ENCODE data around the gene DLL1.

DLL1 gene

GRCh38 chr6:170295510-170296422 lies 4.9 kb upstream of the DLL1 start:
- no peak for DNase-seq (ENCODE audit: low read depth in 2 of 2)

GRCh38 chr6:170294813-170295509 lies 4.1 kb upstream of the DLL1 start:
- DNase-seq (ENCODE audit: low read depth in 2 of 2): no peak

DNA sequence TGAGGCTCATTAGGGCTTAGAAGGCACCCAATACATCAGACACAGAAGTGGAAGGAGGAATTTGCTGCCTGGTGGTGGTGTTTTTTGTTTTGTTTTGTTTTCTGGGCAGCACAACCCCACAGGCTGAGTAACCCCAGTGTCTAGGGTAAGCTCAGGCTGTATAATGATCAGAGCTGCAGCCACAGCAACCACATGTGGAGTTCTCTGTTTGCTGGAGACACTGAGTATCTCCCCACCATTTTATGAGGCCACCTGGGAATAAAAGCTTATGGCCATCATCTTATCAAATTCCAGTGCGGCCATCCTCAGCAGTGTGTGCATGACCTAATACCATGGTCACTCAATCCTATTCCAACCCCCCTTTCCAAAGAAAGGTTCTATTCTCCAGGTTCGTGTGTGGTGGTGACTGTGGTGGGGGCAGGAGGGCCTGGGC lies 3.4 kb upstream of the DLL1 start:
- no peak for DNase-seq (ENCODE audit: low read depth in 2 of 2)

DNA sequence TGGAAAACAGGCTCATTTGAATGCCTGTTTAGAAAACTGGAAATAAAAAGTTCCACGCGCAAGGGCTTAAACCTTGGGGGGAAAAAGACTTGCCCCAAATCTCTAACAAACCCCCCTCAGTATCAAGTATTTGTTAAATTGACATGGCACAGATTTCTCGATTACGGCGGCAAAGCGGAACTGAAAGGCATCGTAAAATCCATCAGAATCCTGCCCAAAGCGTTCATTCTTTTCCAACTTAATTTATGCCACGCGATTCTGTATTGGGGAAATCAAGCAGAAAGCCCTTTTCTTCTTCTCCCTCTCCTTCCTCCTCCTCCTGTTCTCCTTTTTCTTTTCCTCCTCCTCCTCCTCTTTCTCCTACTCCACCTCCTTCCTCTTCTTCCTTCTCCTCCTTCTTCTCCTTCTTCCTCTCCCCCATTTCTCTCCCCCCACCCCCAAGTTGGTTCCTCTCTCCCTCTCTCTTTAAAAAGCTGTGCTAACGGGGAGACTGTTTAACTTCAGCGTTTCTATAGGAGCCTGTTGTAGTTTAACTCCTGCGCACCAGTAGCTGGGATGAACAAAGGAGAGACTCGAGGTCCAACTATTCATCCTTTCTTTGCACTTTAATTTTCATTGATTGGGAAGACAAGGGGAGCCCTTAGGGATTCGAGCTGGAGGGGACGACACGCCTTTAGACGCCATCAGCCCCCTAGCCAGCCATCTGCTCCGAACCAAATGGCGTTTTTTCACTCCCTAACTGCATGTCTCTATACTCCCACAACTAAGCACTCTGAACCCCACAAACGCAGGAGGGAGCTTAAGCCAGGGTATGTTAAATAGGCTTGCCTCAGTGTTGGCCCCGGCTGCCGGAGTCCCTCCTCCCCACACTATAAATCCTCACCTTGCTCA lies 2.7 kb upstream of the DLL1 start:
- no peak for DNase-seq (ENCODE audit: low read depth in 2 of 2)

DNA sequence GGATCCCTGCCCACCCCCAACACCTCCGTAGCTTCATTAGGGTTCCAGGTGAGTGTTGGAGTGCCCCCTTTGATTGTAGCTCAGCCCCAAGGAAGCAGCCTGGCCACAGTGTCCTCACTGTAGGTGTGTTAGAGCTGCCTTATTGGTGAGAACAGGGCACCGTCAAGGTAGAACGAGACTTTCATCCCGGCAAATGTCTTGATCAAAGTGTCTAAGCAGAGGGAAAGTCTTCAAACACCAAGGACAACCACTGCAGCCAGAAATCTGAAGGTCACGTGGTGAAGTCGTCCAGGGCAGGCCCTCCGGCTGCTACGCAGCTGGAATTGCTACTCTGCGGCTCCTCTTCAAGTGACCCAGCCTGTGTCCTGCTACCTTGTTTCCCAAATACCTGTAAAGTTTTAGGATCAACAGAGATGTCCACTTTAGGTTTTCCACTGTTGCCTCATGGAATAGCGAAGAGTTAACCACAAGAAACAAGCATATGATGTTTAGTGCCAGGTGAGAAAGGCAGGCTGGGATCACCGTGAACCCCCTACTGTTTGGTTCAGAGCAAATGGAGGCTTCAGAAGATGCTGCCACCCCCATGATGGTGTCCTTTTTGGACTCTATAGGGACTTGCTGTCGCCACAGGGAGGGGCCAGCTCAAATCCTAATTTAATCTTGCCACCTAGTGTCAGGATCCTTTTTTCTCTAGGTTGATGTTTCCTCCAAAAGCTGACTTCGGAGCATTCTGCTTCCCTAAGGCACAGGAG lies 1.7 kb upstream of the DLL1 start:
- no peak for DNase-seq (ENCODE audit: low read depth in 2 of 2)

- DNase-seq (ENCODE audit: low read depth in 2 of 2): no peak
These were observed 1.2 kb upstream of the DLL1 start for GRCh38 chr6:170292111-170292406.

DNA sequence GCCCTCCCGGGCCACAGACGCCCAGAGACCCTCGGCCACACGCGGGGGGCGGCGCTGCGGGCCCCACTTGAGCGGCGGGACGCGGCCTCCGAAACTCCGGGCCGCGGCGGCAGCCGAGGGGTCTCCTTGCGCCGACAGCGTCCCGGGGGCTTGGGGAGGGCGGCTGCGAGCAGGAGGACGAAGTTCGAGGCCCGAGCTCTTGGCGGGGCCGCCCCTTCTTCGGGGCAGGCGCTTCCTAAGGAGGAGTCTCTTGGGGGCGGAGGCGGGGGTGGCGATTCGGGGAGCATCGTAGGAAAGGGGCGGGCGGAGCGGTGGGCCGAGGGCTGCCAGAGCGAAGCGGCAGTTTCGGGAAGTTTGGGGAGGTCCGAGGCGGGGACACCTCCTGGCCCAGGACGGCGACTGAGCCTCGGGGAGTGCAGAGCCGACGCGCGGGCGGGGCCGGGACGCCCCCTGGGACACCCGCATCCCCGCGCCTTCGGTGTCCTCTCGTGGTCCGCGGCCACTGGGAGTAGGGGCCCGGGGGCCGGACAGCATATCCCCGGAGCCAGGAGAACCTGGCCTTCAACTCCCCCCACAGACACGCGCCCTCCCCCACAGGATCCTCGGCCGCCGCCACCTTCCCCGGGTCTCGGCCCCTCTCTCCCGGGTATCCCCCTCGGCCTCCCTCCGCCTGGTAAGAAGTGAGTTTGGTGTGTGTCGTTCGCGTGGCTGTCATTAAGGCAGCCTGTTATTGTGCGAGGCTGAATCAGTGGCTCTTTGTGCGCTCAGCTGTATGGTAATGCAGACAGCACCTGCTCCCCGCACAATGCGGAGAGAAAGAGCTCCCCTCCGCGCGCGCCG lies 613 bp upstream of the DLL1 start:
- DNase-seq (ENCODE audit: low read depth in 2 of 2): no peak

DNA sequence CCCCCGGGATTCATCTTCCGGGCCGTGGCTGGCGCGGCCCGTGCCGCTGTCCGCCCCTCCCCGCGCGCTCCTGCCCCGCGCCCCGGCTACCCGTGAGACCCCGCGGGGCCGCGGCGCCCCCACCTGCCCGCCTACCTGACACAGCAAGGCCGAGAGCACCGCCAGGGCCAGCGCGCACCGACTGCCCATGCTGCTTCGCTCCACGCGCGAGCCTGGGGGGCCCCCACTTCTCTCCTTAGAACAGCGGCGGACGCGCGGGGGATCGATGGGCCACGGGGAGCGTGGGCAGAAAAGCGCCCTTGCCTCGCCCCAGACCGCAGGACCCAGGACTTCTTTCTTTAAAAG lies 955 bp downstream of the DLL1 start:
- DNase-seq (ENCODE audit: low read depth in 2 of 2): no peak

- no peak for DNase-seq (ENCODE audit: low read depth in 2 of 2)
These were observed 1.5 kb downstream of the DLL1 start for GRCh38 chr6:170289180-170289931.

DNA sequence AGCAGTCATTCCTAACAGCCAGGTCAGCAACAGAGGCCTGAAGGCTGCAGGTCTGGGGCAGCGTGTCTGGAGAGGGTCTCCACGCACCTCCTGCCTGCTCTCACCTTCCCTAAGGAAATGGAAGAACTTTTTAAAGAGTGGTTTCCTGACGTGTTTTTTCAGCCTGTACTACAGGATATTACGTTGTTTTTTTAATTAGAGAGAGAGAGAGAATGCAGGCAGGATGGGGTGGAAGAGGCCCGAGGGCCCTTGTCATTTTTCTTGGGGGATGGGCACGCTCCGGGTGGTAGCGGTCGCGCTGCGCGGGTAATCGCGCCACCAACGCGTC lies 2.1 kb downstream of the DLL1 start:
- DNase-seq (ENCODE audit: low read depth in 2 of 2): no peak

GRCh38 chr6:170288091-170288631 lies 2.7 kb downstream of the DLL1 start:
- no peak for DNase-seq (ENCODE audit: low read depth in 2 of 2)

GRCh38 chr6:170287371-170287876 lies 3.5 kb downstream of the DLL1 start:
- DNase-seq (ENCODE audit: low read depth in 2 of 2): no peak

DNA sequence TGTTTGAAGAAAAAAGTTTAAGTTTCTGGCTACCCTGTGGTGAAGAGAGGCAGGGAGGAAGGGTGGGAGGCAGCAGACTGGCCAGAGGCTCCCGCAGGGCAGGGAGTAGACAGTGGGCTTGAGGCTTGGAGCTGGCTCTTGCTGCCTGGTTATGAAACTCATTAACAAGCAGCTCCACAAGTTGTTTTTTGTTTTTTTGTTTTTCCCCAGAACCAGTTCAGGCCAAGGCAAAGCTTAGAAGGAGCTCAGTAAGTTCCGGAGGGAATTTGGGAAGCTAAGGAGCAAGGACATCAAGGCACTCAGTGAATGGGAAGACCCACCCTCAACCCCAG lies 4.0 kb downstream of the DLL1 start:
- no peak for DNase-seq (ENCODE audit: low read depth in 2 of 2)

DNA sequence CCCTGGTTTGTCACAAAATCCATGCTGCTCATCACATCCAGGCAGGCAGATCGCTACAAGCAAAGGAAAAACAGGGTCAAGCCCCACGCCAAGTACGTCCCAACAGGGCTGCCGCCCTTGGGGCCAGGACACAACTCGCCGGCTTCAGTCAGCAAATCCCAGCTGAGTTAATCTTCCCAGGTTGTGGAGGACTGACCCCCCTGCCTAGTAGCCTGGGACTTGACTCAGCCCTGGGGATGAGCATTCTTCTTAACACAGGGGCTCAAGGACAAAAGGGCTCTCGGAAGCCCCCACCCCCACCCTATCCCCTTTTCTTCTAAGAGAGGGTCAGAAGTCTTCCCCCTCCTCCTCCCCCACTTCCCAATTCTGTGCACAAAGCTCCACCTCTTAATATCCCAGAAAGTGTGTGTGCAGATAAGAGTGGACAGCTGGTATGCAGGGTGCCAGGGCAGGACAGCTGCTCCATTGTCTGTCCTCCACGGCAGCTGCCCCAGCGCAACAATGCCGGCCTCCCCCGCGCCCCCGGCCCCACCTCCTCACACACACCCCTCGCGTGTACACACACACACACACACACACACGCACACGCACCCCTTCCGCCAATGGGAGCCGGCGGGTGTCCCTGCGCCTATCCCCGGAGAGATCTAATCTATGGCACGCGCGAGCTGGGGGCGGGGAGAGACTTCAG lies 4.5 kb downstream of the DLL1 start:
- DNase-seq (ENCODE audit: low read depth in 2 of 2): no peak

DNA sequence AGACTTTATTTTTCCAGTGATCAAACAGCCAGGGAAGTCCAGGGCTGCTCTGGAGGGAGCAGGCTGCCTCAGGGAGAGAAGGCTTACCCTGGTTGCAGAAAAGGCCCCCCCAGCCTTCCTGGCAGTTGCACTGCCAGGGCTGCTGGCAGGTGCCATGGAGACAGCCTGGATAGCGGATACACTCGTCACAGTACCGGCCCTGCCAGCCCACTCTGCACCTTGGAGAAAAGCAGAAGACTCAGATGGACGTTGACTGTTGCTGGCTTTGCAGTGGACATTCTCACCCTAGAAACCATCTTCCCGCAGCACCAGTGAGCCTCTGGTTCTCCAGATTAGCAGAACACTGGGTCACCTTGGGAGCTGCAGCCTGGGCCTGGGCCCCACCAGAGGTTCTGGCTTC lies 5.4 kb downstream of the DLL1 start:
- DNase-seq (ENCODE audit: low read depth in 2 of 2): no peak

DNA sequence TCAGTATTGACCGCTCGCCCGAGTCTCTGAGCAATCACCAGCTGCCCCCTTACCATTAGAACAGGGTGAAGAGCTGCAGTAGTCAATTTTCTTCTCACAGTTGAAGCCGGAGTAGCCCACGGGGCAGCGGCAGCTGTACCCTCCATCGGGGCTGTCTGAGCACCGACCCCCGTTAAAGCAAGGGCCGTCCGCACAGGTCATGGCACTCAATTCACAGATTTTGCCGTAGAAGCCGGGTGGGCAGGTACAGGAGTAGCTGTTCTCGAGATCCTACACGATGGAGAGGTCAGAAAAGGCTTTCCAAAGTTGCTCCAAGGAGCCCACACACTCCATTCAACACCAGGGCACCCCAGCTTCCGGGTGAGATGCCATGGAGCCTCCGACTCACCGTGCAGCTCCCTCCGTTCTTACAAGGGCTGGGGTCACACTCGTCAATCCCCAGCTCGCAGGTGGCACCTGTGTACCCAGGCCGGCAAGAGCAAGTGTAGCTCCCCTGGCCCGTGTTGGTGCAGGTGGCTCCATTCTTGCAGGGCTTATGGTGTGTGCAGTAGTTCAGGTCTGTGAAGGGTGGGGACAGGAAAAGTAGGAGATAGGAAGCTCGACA lies 5.9 kb downstream of the DLL1 start:
- no peak for DNase-seq (ENCODE audit: low read depth in 2 of 2)

DNA sequence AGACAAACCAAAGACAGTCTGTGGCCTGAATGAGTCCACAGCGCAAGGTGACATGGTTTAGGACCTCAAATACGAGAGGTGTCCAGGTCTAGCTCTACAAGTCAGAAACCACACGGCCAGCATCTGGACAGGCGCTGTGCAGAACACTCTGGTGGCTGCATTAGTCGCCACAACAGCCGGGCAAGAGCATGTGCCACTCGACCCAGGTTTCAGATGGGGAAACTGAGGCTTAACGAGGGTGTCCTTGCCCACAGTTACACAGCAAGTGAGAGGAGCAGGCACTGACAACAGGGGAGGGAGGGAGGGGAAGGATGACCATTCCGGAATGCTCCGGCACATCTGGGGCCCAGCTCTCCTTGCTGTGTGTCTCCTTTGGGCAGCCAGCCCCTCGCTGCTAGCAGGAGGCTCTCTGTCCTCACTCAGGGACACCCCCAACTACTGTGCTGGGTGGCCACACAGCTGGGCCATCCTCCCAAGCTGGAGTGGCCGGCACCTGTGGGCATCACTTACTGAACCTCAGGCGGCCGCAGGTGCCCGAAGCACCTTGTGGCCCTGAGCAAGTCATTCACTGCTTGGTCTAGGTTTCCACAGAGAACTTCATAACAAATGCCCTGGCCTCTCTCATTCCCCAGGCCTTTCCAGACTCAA lies 6.6 kb downstream of the DLL1 start:
- DNase-seq (ENCODE audit: low read depth in 2 of 2): no peak

All from stimulated activated CD8-positive, alpha-beta memory T cell treated with anti-CD3 and anti-CD28 coated beads, Interleukin-2, amount 100 ng/mL, for 48 hours (primary cell).